Subcutaneous abdominal adipose tissue (tissue), 5 donors: ENCODE data around the gene ATP1B1.

Experiments used
- H3K27ac ChIP-seq: one replicate; pipeline ENCODE4 v1.7.0; 2013; ENCODE audit warnings: low read depth, mild to moderate bottlenecking, inconsistent platforms, low read length, moderate library complexity
- H3K27me3 ChIP-seq, 5 donors: one replicate each; pipeline ENCODE4 v1.7.0; 2013; ENCODE audit warnings: low read length in 5 of 5, inconsistent platforms in 1 of 5; ENCODE audit not compliant: control insufficient read depth in 5 of 5, insufficient read depth in 4 of 5
- H3K36me3 ChIP-seq, 5 donors: one replicate each; pipeline ENCODE4 v1.7.0; 2013; ENCODE audit warnings: low read length in 5 of 5; ENCODE audit not compliant: control insufficient read depth in 5 of 5, insufficient read depth in 5 of 5
- H3K4me1 ChIP-seq, 5 donors: one replicate each; pipeline ENCODE4 v1.7.0; 2013; ENCODE audit warnings: low read length in 5 of 5, mild to moderate bottlenecking in 3 of 5, moderate library complexity in 1 of 5; ENCODE audit not compliant: control insufficient read depth in 5 of 5, insufficient read depth in 5 of 5
- H3K4me3 ChIP-seq, 5 donors: one replicate each; pipeline ENCODE4 v1.7.0; 2013; ENCODE audit warnings: low read length in 5 of 5, low read depth in 1 of 5
- H3K9ac ChIP-seq, 5 donors: one replicate each; pipeline ENCODE4 v1.7.0; 2013; ENCODE audit warnings: low read length in 5 of 5, mild to moderate bottlenecking in 4 of 5, moderate library complexity in 3 of 5
- H3K9me3 ChIP-seq, 5 donors: one replicate each; pipeline ENCODE4 v1.7.0; 2013; ENCODE audit warnings: low read length in 5 of 5; ENCODE audit not compliant: control insufficient read depth in 5 of 5
- donor health status: healthy.
- donor health status: healthy.
- donor health status: healthy.
- donor health status: healthy.
- donor health status: healthy.

Gene ATP1B1

GRCh38 chr1:169180174-169180573 lies 73.7 kb downstream of the ATP1B1 start:
- H3K9ac ChIP-seq: no peak overlapping the region
- no peak overlapping the region for H3K4me3 ChIP-seq
- H3K9me3 ChIP-seq: no peaks in the 10 kb centered on the region
- H3K4me1 ChIP-seq: no peaks in the 10 kb centered on the region
- H3K27ac ChIP-seq: no peak overlapping the region
- H3K36me3 ChIP-seq: no peaks in the 10 kb centered on the region
- H3K27me3 ChIP-seq: no peaks in the 10 kb centered on the region
